Activated CD4-positive, alpha-beta T cell treated with anti-CD3 and anti-CD28 coated beads, Interleukin-2, amount 50 U/mL, for 1 hour (primary cell): ENCODE results near the gene MAPK14.
"Not testable (repeated sequence)": the region's sequence is repeated elsewhere in the genome, so short reads cannot be mapped to it uniquely, and the experiment has no call there.

ENCODE experiments used
- DNase-seq: peaks from one replicate; pipeline ENCODE4 v3.0.0-alpha.2; 2020

The MAPK14 gene

GRCh38 chr6:36124346-36124745 lies 96.7 kb downstream of the MAPK14 start:
- not testable (repeated sequence) for DNase-seq

GRCh38 chr6:36124881-36125280 lies 97.3 kb downstream of the MAPK14 start:
- no peak for DNase-seq

GRCh38 chr6:36125575-36125974 lies 98.0 kb downstream of the MAPK14 start:
- DNase-seq: no peak

- no peak for DNase-seq
Measured at GRCh38 chr6:36126121-36126520, 98.5 kb downstream of the MAPK14 start.

GRCh38 chr6:36126553-36127458 lies 99.2 kb downstream of the MAPK14 start:
- no peak for DNase-seq

GRCh38 chr6:36127462-36128016 lies 99.9 kb downstream of the MAPK14 start:
- no peak for DNase-seq

GRCh38 chr6:36128073-36128472 lies 100.5 kb downstream of the MAPK14 start:
- no peak for DNase-seq

GRCh38 chr6:36128793-36129192 lies 101.2 kb downstream of the MAPK14 start:
- DNase-seq: no peak

GRCh38 chr6:36129334-36129733 lies 101.7 kb downstream of the MAPK14 start:
- not testable (repeated sequence) for DNase-seq

- peak; percentile 16 for DNase-seq
Measured at GRCh38 chr6:36129941-36130666, 102.5 kb downstream of the MAPK14 start, which contains the start of gene MAPK13. Gene MAPK13 (plus strand): TSS chr6:36130513. CDS start chr6:36130583, 70 bp downstream.

- DNase-seq: peak; percentile 48
Measured at GRCh38 chr6:36130667-36131510, 103.3 kb downstream of the MAPK14 start.

- peak; percentile 30 for DNase-seq
Measured at GRCh38 chr6:36131511-36132245, 104.1 kb downstream of the MAPK14 start.

- no peak for DNase-seq
Measured at GRCh38 chr6:36132246-36132895, 104.8 kb downstream of the MAPK14 start.

- no peak for DNase-seq
Measured at GRCh38 chr6:36133148-36133547, 105.5 kb downstream of the MAPK14 start.

- DNase-seq: no peak
Measured at GRCh38 chr6:36133912-36134311, 106.3 kb downstream of the MAPK14 start.

GRCh38 chr6:36135053-36135731 lies 107.6 kb downstream of the MAPK14 start:
- no peak for DNase-seq

GRCh38 chr6:36136034-36136433 lies 108.4 kb downstream of the MAPK14 start:
- DNase-seq: no peak

GRCh38 chr6:36136551-36136950 lies 108.9 kb downstream of the MAPK14 start:
- DNase-seq: no peak

GRCh38 chr6:36138667-36139066 lies 111.1 kb downstream of the MAPK14 start:
- no peak for DNase-seq

- DNase-seq: no peak
Measured at GRCh38 chr6:36139431-36139830, 111.8 kb downstream of the MAPK14 start.
